Endothelial cell of umbilical vein (primary cell): ENCODE measurements around the gene GNAO1. TPM values are rescaled to one million over a fixed set of nuclear protein-coding genes. Genes with fewer than 3 reads are reported as not detected.

ENCODE experiments used
- BruUV-seq: library from RNA; stranded (reverse); fragments of 400-500 nt; replicated peaks from 2 replicates; lab custom pipeline; 2021; lab: Mats Ljungman, UMichigan
- CTCF ChIA-PET: fragments of 300-600, 350-600 bp; sonication (Branson Sonifier 250); formaldehyde crosslinking; loops from one replicate; lab custom pipeline; 2021; ENCODE audit warnings: antibody characterized with exemption, inconsistent platforms; lab: Charles Lee
- POLR2A ChIA-PET: fragments of 300-600, 350-600 bp; sonication (Branson Sonifier 250); formaldehyde crosslinking; loops from one replicate; lab custom pipeline; 2021; ENCODE audit warnings: antibody characterized with exemption, inconsistent platforms; lab: Charles Lee
- DNase-seq: peaks from one replicate; pipeline ENCODE4 v3.0.0-alpha.2; 2011; ENCODE audit warnings: low read depth, low spot score
- FAIRE-seq: peaks from 2 replicates; lab custom pipeline; 2011; peaks lifted over from hg19 to GRCh38; lab: Jason Lieb, UNC
- H2AFZ ChIP-seq: 2 replicates; pipeline ENCODE4 v1.6.0; 2012; ENCODE audit warnings: low read depth, low read length, control low read depth, inconsistent platforms
- H3K27ac ChIP-seq: 2 replicates; pipeline ENCODE4 v1.5.1; 2011; ENCODE audit warnings: low read depth, mild to moderate bottlenecking, control low read depth, low read length, moderate library complexity; ENCODE audit not compliant: insufficient read depth
- H3K27me3 ChIP-seq, 2 experiments: 2 replicates each; pipeline versions ENCODE4 v1.6.0 to v1.6.1; 2011; ENCODE audit warnings: low read length in 2 of 2, mixed read lengths in 1 of 2; ENCODE audit not compliant: control insufficient read depth in 2 of 2, insufficient read depth in 2 of 2
- H3K36me3 ChIP-seq, 2 experiments: 2 replicates in 1 of 2; 3 replicates in 1 of 2; pipeline ENCODE4 v1.5.1; 2011; ENCODE audit warnings: low read length in 2 of 2, mild to moderate bottlenecking in 1 of 2, moderate library complexity in 1 of 2; ENCODE audit not compliant: control insufficient read depth in 2 of 2, insufficient read depth in 2 of 2; ENCODE audit errors: extremely low read depth in 1 of 2
- H3K4me1 ChIP-seq: 3 replicates; pipeline ENCODE4 v1.5.1; 2011; ENCODE audit warnings: mild to moderate bottlenecking, low read length; ENCODE audit not compliant: control insufficient read depth, insufficient read depth; ENCODE audit errors: extremely low read depth
- H3K4me2 ChIP-seq: 2 replicates; pipeline ENCODE4 v1.6.1; 2011; ENCODE audit warnings: low read length, control low read depth, mixed read lengths; ENCODE audit not compliant: insufficient read depth
- H3K4me3 ChIP-seq, 3 experiments: fragments of 200-600 bp in 1 of 3; sonication (generic), shearing (Covaris generic) in 1 of 3; replicated peaks in 1 of 3; 2 replicates each; pipeline ENCODE4 v1.5.1; 2011 to 2016; ENCODE audit warnings: control low read depth in 3 of 3, low read length in 3 of 3, mild to moderate bottlenecking in 2 of 3, inconsistent platforms in 1 of 3, low read depth in 1 of 3, moderate library complexity in 1 of 3; ENCODE audit not compliant: insufficient read depth in 1 of 3
- H3K79me2 ChIP-seq: 2 replicates; pipeline ENCODE4 v1.6.0; 2012; ENCODE audit warnings: low read length, inconsistent platforms; ENCODE audit not compliant: control insufficient read depth, insufficient read depth
- H3K9ac ChIP-seq: replicated peaks from 2 replicates; pipeline ENCODE3; 2011; ENCODE audit warnings: low read length, control low read depth; ENCODE audit not compliant: insufficient read depth; ENCODE audit errors: extremely low read depth
- H3K9me1 ChIP-seq: replicated peaks from 3 replicates; pipeline ENCODE4 v1.6.0; 2011; ENCODE audit warnings: mild to moderate bottlenecking, low read length; ENCODE audit not compliant: control insufficient read depth, insufficient read depth; ENCODE audit errors: extremely low read depth
- H3K9me3 ChIP-seq: replicated peaks from 2 replicates; pipeline ENCODE4 v1.5.1; 2012; ENCODE audit warnings: low read length, inconsistent platforms; ENCODE audit not compliant: control insufficient read depth, insufficient read depth
- H4K20me1 ChIP-seq: replicated peaks from 2 replicates; pipeline ENCODE3; 2011; ENCODE audit warnings: mild to moderate bottlenecking, low read length; ENCODE audit not compliant: control insufficient read depth, insufficient read depth; ENCODE audit errors: extremely low read depth
- EZH2 ChIP-seq: IDR thresholded peaks from 2 replicates; pipeline ENCODE4 v1.6.1; 2012; ENCODE audit warnings: borderline replicate concordance, low read depth, mild to moderate bottlenecking, moderate library complexity, low read length, inconsistent platforms; ENCODE audit not compliant: severe bottlenecking
- FOS ChIP-seq: IDR thresholded peaks from 2 replicates; pipeline ENCODE4 v1.6.1; 2011; ENCODE audit warnings: mild to moderate bottlenecking, low read length, moderate library complexity, borderline replicate concordance; ENCODE audit not compliant: insufficient read depth
- GATA2 ChIP-seq: IDR thresholded peaks from 2 replicates; pipeline ENCODE4 v1.7.0; 2011; ENCODE audit warnings: low read depth, mild to moderate bottlenecking, moderate library complexity, mixed read lengths, low read length; ENCODE audit not compliant: insufficient read length, insufficient read depth
- JUN ChIP-seq: IDR thresholded peaks from 2 replicates; pipeline ENCODE4 v1.6.1; 2011; ENCODE audit warnings: borderline replicate concordance, low read depth; ENCODE audit not compliant: insufficient read length, insufficient read depth
- MYC ChIP-seq: IDR thresholded peaks from one replicate; pipeline ENCODE4 v1.6.1; 2011; ENCODE audit warnings: mild to moderate bottlenecking, low read depth, low read length
- POLR2A ChIP-seq: IDR thresholded peaks from 2 replicates; pipeline ENCODE4 v1.6.1; 2012; ENCODE audit warnings: low read depth, mild to moderate bottlenecking, control low read depth, low read length
- POLR2AphosphoS5 ChIP-seq: IDR thresholded peaks from 2 replicates; pipeline ENCODE4 v1.6.1; 2012; ENCODE audit warnings: low read depth, mild to moderate bottlenecking, control low read depth, low read length, moderate library complexity; ENCODE audit not compliant: insufficient read depth
- dilution Hi-C: fragments of 300-500 bp; cut with MboI; formaldehyde crosslinking; loops from one replicate; pipeline ENCODE4 v1.15.0; 2019; ENCODE audit warnings: low sequenced_read_pairs; ENCODE audit not compliant: extremely low pct_ligation_motif_present
- intact Hi-C: fragments of 100-400 bp; cut with micrococcal nuclease; formaldehyde crosslinking; loops from one replicate; pipeline ENCODE4 v1.10.0; 2022
- polyA plus RNA-seq, 4 experiments: library from polyadenylated mRNA; depleted of rRNA in 3 of 4; stranded (reverse) in 3 of 4; unstranded in 1 of 4; fragments of >200 nt; gene quantifications; 2 replicates each; pipeline versions ENCODE4 v1.2.1 to v1.2.3, GENCODE V29; 2011 to 2012; ENCODE audit warnings: missing spikeins in 1 of 4
- total RNA-seq: library from RNA; stranded (reverse); gene quantifications from 2 replicates; pipeline ENCODE4 v1.2.3, GENCODE V29; 2021
- TF ChIP-seq, protein P1 (sequence below), 2 donors: IDR thresholded peaks; 1 replicate in 1 of 2; 2 replicates in 1 of 2; pipeline ENCODE4 v1.5.1; 2011; ENCODE audit warnings: low read length in 2 of 2, mild to moderate bottlenecking in 2 of 2, moderate library complexity in 2 of 2, control low read depth in 1 of 2, inconsistent platforms in 1 of 2, low read depth in 1 of 2; ENCODE audit not compliant: insufficient read depth in 1 of 2; ENCODE audit errors: extremely low read depth in 1 of 2
- TF ChIP-seq, protein P2 (sequence below): IDR thresholded peaks from 2 replicates; pipeline ENCODE4 v1.6.1; 2011; ENCODE audit not compliant: insufficient read depth, insufficient read length

The GNAO1 gene
- total and polyA plus RNA-seq, 2 donors (not counting 3 experiments of a cell fraction or from before 2014, with no cell fraction given) = not detected

DNA sequence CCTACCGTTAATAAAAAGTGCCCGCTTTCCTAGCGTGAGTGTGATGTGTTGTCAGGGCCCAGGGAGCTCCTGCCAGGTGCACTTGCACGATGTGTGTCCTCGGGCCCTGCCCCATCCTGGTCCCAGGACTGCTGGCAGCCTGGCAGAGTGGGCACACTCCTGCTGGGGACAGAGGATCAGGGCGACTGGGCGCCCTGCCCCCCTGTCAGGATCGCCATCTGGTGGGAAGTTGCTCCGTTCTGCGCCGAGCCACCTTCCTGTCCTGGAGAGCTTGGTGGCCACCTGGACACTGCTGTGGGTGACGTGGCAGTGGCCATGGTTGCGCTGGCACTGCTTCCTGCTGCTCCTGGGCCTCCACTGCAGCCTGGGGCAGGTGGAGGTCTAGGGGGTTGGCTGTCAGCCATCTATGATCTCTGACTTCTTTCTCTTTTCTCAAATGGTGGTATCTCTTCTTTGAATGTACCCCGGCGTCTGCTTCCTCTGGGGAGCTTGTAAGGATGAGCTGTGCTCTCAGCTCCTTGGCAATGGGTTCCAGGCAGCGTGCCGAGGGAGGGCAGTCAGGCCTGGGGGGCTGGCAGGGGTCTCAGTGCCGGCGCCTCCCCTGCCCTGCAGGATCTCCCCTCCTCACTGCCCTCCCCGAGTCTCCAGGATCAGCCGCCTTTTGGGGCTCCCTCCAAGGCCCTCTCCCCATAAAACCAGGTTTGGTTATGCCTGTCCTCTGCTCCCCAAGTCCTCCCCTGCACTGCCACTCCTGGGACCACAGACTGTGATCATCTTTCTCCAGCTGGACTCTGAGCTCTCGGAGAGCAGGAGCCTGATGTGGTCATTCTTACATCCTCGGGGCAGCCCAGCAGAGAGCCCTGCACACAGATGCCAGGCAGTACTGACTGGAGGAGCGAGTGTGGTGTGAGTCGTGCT lies 157.1 kb downstream of the GNAO1 start:
- Histone ChIP-seq H3K79me2 (no peaks in the 10 kb centered on the region), H3K9me1 (no peaks in the 10 kb centered on the region), H3K4me1 (no peaks in the 10 kb centered on the region), H3K27ac (no peak overlapping the region), H3K36me3 (no peaks in the 10 kb centered on the region), H4K20me1 (no peaks in the 10 kb centered on the region), H3K9me3 (no peaks in the 10 kb centered on the region), H3K9ac (no peak overlapping the region), H3K4me2 (no peak overlapping the region), H3K4me3 (no peak overlapping the region), H2AFZ (no peak overlapping the region), H3K27me3 (peaks cover 0 to 3% of the 10 kb centered on the region in 2 experiments)
- BruUV-seq = no TSS peak
- FAIRE-seq (no peak), DNase-seq (no peak)
- ChIA-PET CTCF (interaction anchor here (2.3 to 2.5 kb wide), 2 partner anchors 8 to 30 kb away, joined by 6 to 14 read pairs; no protein-coding TSS in a partner anchor), POLR2A (no interaction called here)
- TF ChIP-seq, protein P1, sequence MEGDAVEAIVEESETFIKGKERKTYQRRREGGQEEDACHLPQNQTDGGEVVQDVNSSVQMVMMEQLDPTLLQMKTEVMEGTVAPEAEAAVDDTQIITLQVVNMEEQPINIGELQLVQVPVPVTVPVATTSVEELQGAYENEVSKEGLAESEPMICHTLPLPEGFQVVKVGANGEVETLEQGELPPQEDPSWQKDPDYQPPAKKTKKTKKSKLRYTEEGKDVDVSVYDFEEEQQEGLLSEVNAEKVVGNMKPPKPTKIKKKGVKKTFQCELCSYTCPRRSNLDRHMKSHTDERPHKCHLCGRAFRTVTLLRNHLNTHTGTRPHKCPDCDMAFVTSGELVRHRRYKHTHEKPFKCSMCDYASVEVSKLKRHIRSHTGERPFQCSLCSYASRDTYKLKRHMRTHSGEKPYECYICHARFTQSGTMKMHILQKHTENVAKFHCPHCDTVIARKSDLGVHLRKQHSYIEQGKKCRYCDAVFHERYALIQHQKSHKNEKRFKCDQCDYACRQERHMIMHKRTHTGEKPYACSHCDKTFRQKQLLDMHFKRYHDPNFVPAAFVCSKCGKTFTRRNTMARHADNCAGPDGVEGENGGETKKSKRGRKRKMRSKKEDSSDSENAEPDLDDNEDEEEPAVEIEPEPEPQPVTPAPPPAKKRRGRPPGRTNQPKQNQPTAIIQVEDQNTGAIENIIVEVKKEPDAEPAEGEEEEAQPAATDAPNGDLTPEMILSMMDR (IDR thresholded peaks at IDR 0.05; ENCODE audit: extremely low read depth in 1 of 2, insufficient read depth in 1 of 2, low read depth in 1 of 2, low read length in 2 of 2) = no peak
- TF ChIP-seq POLR2A (no peak), GATA2 (no peak), JUN (no peak), POLR2AphosphoS5 (no peak), FOS (no peak), EZH2 (no peak), MYC (no peak)
- TF ChIP-seq, protein P2, sequence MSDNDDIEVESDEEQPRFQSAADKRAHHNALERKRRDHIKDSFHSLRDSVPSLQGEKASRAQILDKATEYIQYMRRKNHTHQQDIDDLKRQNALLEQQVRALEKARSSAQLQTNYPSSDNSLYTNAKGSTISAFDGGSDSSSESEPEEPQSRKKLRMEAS = no peak
- dilution Hi-C loops = no loop called here
- intact Hi-C loops = no loop called here
